ENCODE data around the gene KCNA5. TPM values are rescaled to one million over a fixed set of nuclear protein-coding genes. Genes with fewer than 3 reads are reported as not detected.

The KCNA5 gene
- total and polyA plus RNA-seq, 2 experiments from 2014 or later: 0.31 to 0.44 TPM

- Histone ChIP-seq H3K27ac (ENCODE audit: low read depth) (no peak overlapping the region), H3K4me2 (no peak overlapping the region), H3K4me3 (no peak overlapping the region), H4K20me1 (replicated peaks; ENCODE audit: insufficient read depth) (no peaks in the 10 kb centered on the region), H3K36me3 (ENCODE audit: insufficient read depth) (no peaks in the 10 kb centered on the region), H3K79me2 (replicated peaks; ENCODE audit: insufficient read depth) (no peaks in the 10 kb centered on the region), H3K4me1 (ENCODE audit: insufficient read depth) (no peaks in the 10 kb centered on the region), H3K27me3 (ENCODE audit: insufficient read depth) (no peaks in the 10 kb centered on the region), H3F3A (replicated peaks; ENCODE audit: low read depth) (no peaks in the 10 kb centered on the region), H3K9me2 (ENCODE audit: insufficient read depth) (no peaks in the 10 kb centered on the region), H2AFZ (no peak overlapping the region)
- Mint-ChIP-seq H3K9me3 (peaks cover 2% of the 10 kb centered on the region; the same call in 1 of the 3 replicates), H3K27me3 (ENCODE audit: insufficient read depth, low read depth, poor library complexity) (peaks cover 1% of the 10 kb centered on the region), H3K4me1 (no peaks in the 10 kb centered on the region), H3K36me3 (ENCODE audit: low read depth) (no peaks in the 10 kb centered on the region), H3K4me3 (no peak overlapping the region), H3K27ac (no peak overlapping the region)
- no peak for DNase-seq (ENCODE audit: low spot score)
- TF ChIP-seq CTCF (conservative IDR thresholded peaks at IDR 0.05; ENCODE audit: low read depth in 2 of 2) (no peak), JUNB (IDR thresholded peaks at IDR 0.05; ENCODE audit: unreplicated experiment) (no peak), POLR2AphosphoS5 (IDR thresholded peaks at IDR 0.05; ENCODE audit: low read depth) (no peak), ZNF331 (CRISPR knock-in tag; IDR thresholded peaks at IDR 0.05; ENCODE audit: low read depth) (no peak), ETS1 (IDR thresholded peaks at IDR 0.05) (no peak), ZNF114 (CRISPR knock-in tag; IDR thresholded peaks at IDR 0.05) (no peak), STAT1 (IDR thresholded peaks at IDR 0.05; ENCODE audit: unreplicated experiment) (no peak), CREB1 (CRISPR knock-in tag; IDR thresholded peaks at IDR 0.05; ENCODE audit: low read depth) (no peak), REST (IDR thresholded peaks at IDR 0.05; ENCODE audit: unreplicated experiment) (no peak), EZH2 (IDR thresholded peaks at IDR 0.05; ENCODE audit: low read depth, unreplicated experiment) (no peak), EZH2phosphoT487 (IDR thresholded peaks at IDR 0.05; ENCODE audit: unreplicated experiment) (no peak)
- ATAC-seq: no peak
These were observed 33.5 kb upstream of the KCNA5 start for GRCh38 chr12:5010151-5010550.

Measured in GM23338 (cell line).